Panc1 (cell line): ENCODE data around the gene CXCL11. TPM values are rescaled to one million over a fixed set of nuclear protein-coding genes. Genes with fewer than 3 reads are reported as not detected.

Source experiments
- ATAC-seq: fragments of 200-7000 bp; cut with Tn5 transposase; 2 replicates; pipeline ENCODE4 v1.9.1; 2020; ENCODE audit warnings: mild to moderate bottlenecking, moderate library complexity
- BruUV-seq: library from RNA; stranded (reverse); fragments of 400-500 nt; replicated peaks from 2 replicates; lab custom pipeline; 2021; lab: Mats Ljungman, UMichigan
- CTCF ChIA-PET: fragments of 300-600 bp; sonication (Branson Sonifier 250); formaldehyde crosslinking; loops from one replicate; lab custom pipeline; 2022; ENCODE audit warnings: antibody characterized with exemption; lab: Charles Lee
- POLR2A ChIA-PET: fragments of 300-600 bp; sonication (Branson Sonifier 250); formaldehyde crosslinking; loops from one replicate; lab custom pipeline; 2022; ENCODE audit warnings: antibody characterized with exemption; lab: Charles Lee
- DNase-seq: peaks from one replicate; pipeline ENCODE4 v3.0.0-alpha.2; 2010; ENCODE audit warnings: low read depth, low spot score
- H3K27ac ChIP-seq: 2 replicates; pipeline ENCODE4 v1.5.1; 2011; ENCODE audit warnings: mild to moderate bottlenecking, low read length, inconsistent platforms
- H3K27me3 ChIP-seq: fragments of 200-500 bp; sonication (Bioruptor generic); 2 replicates; pipeline ENCODE4 v1.6.0; 2014; ENCODE audit warnings: low read length, inconsistent platforms; ENCODE audit not compliant: control insufficient read depth, insufficient read depth
- H3K36me3 ChIP-seq: fragments of 200-500 bp; sonication (Bioruptor generic); 2 replicates; pipeline ENCODE4 v1.5.1; 2014; ENCODE audit warnings: inconsistent platforms, mild to moderate bottlenecking, low read length, moderate library complexity; ENCODE audit not compliant: control insufficient read depth, insufficient read depth
- H3K4me1 ChIP-seq: 2 replicates; pipeline ENCODE4 v1.5.1; 2011; ENCODE audit warnings: inconsistent platforms, mild to moderate bottlenecking, low read length, moderate library complexity; ENCODE audit not compliant: control insufficient read depth, insufficient read depth
- H3K4me3 ChIP-seq, 2 experiments: 2 replicates each; pipeline ENCODE4 v1.5.1; 2011 to 2012; ENCODE audit warnings: low read depth in 2 of 2, low read length in 2 of 2, mild to moderate bottlenecking in 2 of 2, inconsistent platforms in 1 of 2, moderate library complexity in 1 of 2
- H3K9me3 ChIP-seq: fragments of 200-500 bp; sonication (Bioruptor generic); 2 replicates; pipeline ENCODE4 v1.5.1; 2014; ENCODE audit warnings: low read depth, mild to moderate bottlenecking, inconsistent platforms, low read length, moderate library complexity; ENCODE audit not compliant: control insufficient read depth, insufficient read depth
- CTCF ChIP-seq: fragments of 450-650 bp; IDR thresholded peaks from 2 replicates; pipeline ENCODE4 v1.5.1; 2017; ENCODE audit warnings: mild to moderate bottlenecking
- POLR2AphosphoS5 ChIP-seq: IDR thresholded peaks from 2 replicates; pipeline ENCODE4 v1.6.1; 2012; ENCODE audit warnings: mild to moderate bottlenecking, low read depth, low read length, moderate library complexity
- REST ChIP-seq, 2 experiments: IDR thresholded peaks; 2 replicates each; pipeline ENCODE4 v1.6.1; 2011 to 2012; ENCODE audit warnings: low read depth in 2 of 2, control low read depth in 1 of 2, low read length in 1 of 2, mild to moderate bottlenecking in 1 of 2, moderate library complexity in 1 of 2; ENCODE audit not compliant: insufficient read depth in 1 of 2
- SIN3A ChIP-seq: IDR thresholded peaks from 2 replicates; pipeline ENCODE4 v1.6.1; 2012; ENCODE audit warnings: low read depth, mild to moderate bottlenecking, low read length, moderate library complexity, borderline replicate concordance; ENCODE audit not compliant: insufficient read depth
- TCF7L2 ChIP-seq: IDR thresholded peaks from 2 replicates; pipeline ENCODE4 v1.6.1; 2011; ENCODE audit warnings: mild to moderate bottlenecking, low read depth, low read length, inconsistent platforms
- in situ Hi-C: cut with HindIII; loops from 2 replicates; pipeline ENCODE4 v1.10.0; 2016; ENCODE audit warnings: low sequenced_read_pairs, low pct_unique_long_range_greater_than_20kb
- intact Hi-C: fragments of 100-400 bp; cut with micrococcal nuclease; formaldehyde crosslinking; loops from one replicate; pipeline ENCODE4 v1.10.0; 2022; ENCODE audit not compliant: unreplicated experiment
- total RNA-seq: library from RNA; stranded (reverse); gene quantifications from one replicate; pipeline ENCODE4 v1.2.1, GENCODE V29; 2021; ENCODE audit not compliant: unreplicated experiment

Gene CXCL11
- total RNA-seq, 1 experiment from 2014 or later, result not detected

- Histone ChIP-seq H3K36me3 (no peaks in the 10 kb centered on the region), H3K4me1 (no peaks in the 10 kb centered on the region), H3K27me3 (no peaks in the 10 kb centered on the region; the same call in 1 of the 2 replicates), H3K9me3 (no peaks in the 10 kb centered on the region), H3K27ac (no peak overlapping the region), H3K4me3 (no peak overlapping the region)
- DNase-seq, result no peak
- POLR2A ChIA-PET, result no interaction called here
- in situ Hi-C loops (no loop called here), intact Hi-C loops (no loop called here)
- no TSS peak for BruUV-seq
- no peak for TF ChIP-seq SIN3A
- TF ChIP-seq REST (IDR thresholded peaks at IDR 0.05; ENCODE audit: insufficient read depth in 1 of 2, low read depth in 2 of 2, low read length in 1 of 2), result no peak
- TF ChIP-seq CTCF, result no peak
- TF ChIP-seq POLR2AphosphoS5, result no peak
- no peak for TF ChIP-seq TCF7L2
- CTCF ChIA-PET, result interaction anchor here (0.5 to 0.6 kb wide), 2 partner anchors 101 to 141 kb away, joined by 3 to 4 read pairs; no protein-coding TSS in a partner anchor
- ATAC-seq, result no peak
Measured at GRCh38 chr4:75997081-75997480, 38.8 kb downstream of the CXCL11 start.

- Histone ChIP-seq H3K27ac (no peak overlapping the region), H3K4me3 (no peak overlapping the region), H3K27me3 (no peaks in the 10 kb centered on the region), H3K36me3 (no peaks in the 10 kb centered on the region; the same call in 1 of the 2 replicates), H3K4me1 (no peaks in the 10 kb centered on the region), H3K9me3 (no peaks in the 10 kb centered on the region)
- no peak for TF ChIP-seq TCF7L2
- TF ChIP-seq CTCF, result peak; percentile 70
- no peak for TF ChIP-seq REST (IDR thresholded peaks at IDR 0.05; ENCODE audit: insufficient read depth in 1 of 2, low read depth in 2 of 2, low read length in 1 of 2)
- TF ChIP-seq POLR2AphosphoS5, result no peak
- ATAC-seq, result peak; percentile 39; the same call in 1 of the 2 replicates
- in situ Hi-C loops, result no loop called here
- BruUV-seq, result no TSS peak
- POLR2A ChIA-PET, result no interaction called here
- intact Hi-C loops, result loop anchor here (1.0 kb wide), 1 partner anchor 72 kb away; no protein-coding TSS in a partner anchor
- no peak for DNase-seq
- CTCF ChIA-PET, result interaction anchor here (0.9 to 1.3 kb wide), 2 partner anchors 71 to 91 kb away, joined by 3 to 8 read pairs; no protein-coding TSS in a partner anchor
Measured at GRCh38 chr4:75995727-75996126, 40.1 kb downstream of the CXCL11 start.
